GM19193 (cell line): ENCODE measurements around the gene SPAAR.

Source experiments
- POLR2A ChIP-seq: IDR thresholded peaks from 4 replicates; pipeline ENCODE4 v1.6.1; 2011; ENCODE audit not compliant: insufficient read depth, insufficient read length; ENCODE audit errors: extremely low read depth

Gene SPAAR

DNA sequence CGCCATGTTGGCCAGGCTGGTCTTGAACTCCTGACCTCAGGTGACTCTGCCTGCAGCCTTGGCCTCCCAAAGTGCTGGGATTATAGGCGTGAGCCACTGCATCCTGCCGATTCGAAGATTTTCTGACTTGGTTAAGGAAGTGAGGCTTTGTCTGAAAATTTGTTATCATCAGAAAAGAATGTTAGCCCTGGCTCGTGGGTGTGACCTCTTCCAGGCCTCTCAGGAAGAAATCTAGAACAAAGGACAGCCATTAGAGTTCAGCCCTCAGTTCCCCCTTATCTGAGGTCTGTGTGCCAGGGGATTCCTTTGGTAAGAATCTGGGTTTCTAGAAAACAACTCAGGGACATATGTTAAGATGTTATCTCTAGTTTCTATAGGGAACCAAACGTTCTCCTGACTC, 42.4 kb downstream of the SPAAR start:
- no peak for TF ChIP-seq POLR2A

DNA sequence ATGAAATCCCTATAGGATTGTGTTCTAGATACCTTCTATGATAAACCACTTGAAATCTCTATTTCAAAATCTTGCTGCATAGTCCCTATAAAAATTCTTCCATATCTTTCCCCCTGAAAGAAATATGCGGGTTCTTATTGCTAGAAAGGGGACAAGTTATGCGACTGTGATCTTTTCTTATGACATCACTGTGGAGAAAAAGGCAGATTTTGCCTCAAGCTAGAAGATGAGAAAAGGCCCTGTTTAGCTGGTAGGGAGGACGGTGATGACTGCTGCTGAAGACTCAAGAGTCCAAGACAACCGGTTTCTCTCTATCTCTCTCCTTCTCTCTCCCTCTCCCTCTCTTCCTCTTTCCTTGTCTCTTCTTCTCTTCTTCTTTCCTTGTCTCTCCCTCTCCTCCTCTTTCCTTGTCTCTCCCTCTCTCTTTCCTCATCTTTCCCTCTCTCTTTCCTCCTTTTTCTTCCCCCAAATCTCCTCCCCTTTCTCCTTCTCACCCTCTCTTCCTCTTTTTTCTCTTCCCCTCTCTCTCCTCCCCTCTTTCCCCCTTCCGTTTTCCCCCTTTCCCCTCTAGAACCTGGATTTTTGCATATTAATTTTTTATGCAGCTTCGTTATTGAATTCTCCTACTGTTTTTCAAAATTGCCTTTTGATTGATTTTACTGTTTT, 43.4 kb downstream of the SPAAR start:
- no peak for TF ChIP-seq POLR2A

DNA sequence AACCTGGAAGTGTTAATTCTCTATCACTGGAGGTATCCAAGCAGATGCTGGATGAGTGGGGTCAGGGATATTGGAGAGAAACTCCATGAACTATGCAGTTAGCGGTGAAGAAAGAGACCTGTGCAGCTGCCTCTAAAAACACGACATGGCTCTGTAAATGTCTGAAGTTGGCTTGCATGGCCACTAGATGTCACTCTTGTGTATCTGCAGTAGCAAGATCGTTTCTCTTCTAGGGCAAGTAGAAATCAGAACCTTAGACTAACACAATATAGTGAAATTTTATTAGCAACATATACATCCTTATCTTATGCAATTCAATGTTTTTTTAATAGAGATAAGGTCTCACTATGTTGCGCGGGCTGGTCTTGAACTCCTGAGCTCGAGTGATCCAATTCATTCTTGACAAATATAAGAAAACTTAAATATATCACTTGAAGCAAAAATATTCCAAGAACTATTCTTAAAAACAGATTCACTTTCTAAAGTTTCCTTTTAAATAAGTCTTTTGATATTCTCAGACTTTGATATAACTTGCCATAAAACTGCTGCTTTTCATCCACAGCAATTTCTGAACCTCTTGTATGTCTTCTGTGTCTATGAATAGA, 45.8 kb downstream of the SPAAR start:
- no peak for TF ChIP-seq POLR2A

DNA sequence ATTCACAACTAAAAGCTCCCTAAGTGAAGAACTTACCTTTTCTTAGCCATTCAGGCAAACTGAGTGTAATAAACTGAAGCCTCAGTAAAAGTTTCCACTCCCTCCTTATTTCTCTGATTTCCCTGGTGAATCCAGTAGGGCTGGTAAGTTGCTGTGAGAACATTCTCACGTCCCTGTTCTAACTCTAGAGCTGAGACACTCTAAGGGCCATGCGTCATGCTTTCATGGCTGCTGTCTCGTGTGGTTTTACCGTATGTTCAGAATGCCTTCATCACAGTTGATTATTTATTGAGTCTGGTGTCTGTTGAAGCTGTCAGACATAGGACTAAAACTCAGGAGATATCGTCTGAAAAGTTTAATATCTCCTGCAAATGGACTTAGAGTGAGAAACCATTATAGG, 47.4 kb downstream of the SPAAR start:
- TF ChIP-seq POLR2A = no peak

DNA sequence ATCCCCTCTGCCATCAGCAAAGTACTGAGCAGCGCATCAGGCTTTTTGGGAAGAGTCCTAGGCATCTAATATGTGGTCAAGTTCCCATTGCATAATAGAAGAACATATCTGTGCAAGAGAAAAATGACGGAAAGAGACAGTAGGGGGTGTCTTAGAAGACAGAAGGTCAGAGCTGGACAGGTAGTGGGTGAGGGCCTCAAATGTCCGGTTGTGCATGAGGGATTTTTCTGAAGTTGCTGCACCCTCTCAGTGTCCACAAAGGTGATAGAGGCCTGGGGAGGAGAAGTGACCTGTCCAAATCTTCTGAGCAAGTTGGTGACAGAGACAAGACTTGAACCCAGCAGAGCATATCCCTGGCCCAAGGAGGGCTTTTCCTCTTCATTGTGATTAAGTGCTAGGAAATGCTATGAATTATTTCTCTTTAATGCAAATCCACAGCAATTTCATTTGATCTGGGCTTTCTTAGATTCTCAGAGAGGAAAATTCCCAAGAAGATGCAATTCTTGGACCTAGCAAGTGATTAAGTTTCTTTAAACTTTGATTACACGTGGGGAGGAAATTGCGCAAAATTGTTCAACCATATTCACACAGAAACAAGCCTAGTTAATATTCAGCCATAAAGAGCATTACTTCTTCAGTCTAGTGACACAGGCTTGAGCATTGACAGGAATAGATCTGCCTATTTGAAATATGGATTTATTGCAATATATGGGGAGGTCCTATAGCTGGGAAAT, 49.0 kb downstream of the SPAAR start, which contains the start of gene OR2S2:
TSS of gene OR2S2 (minus strand) at position 51 of the 734 bp plus-strand sequence. CDS start 56 bp downstream, outside the sequence.
- TF ChIP-seq POLR2A = no peak

DNA sequence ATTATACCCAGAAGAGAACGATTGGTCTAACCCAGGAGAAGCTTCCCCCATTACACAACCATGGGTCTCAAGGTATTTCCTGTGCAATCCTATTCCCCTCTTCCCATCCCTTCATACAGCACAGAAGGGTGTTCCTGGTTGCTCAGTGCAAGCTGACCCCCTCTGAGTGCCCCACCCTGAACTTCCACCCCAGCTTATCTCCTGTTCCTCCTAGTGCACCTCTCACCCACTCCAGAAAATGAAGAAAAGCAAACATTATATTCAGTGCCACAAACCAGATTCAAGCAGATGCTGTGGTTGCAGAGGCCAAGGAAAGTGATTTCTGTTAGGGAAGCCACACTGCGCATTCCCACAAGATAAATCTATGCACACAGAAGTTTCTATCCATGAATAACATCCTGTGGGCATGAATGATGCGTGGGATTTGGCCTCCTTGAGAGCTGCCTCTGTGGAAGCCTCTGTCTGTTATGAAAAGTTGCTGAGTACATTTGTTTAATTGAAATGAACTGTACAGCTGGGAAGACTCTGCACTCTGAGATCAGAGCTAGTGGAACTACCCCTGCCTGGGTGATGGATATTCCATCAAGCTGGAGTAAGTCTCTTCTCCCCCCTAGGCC, 50.9 kb downstream of the SPAAR start:
- no peak for TF ChIP-seq POLR2A
